Ishikawa (cell line): ENCODE measurements around the gene ZNF366.

Experiments used
- CREB1 ChIP-seq: IDR thresholded peaks from 2 replicates; pipeline ENCODE4 v1.6.1; 2012; ENCODE audit warnings: low read depth
- EP300 ChIP-seq: IDR thresholded peaks from 2 replicates; pipeline ENCODE4 v1.6.1; 2012; ENCODE audit warnings: borderline replicate concordance
- FOXM1 ChIP-seq: IDR thresholded peaks from 2 replicates; pipeline ENCODE4 v1.6.1; 2012; ENCODE audit warnings: low read depth, borderline replicate concordance
- RAD21 ChIP-seq: IDR thresholded peaks from 2 replicates; pipeline ENCODE4 v1.6.1; 2012; ENCODE audit warnings: low read depth
- TCF12 ChIP-seq: IDR thresholded peaks from 2 replicates; pipeline ENCODE4 v1.6.1; 2012; ENCODE audit warnings: low read depth
- TEAD4 ChIP-seq: IDR thresholded peaks from 2 replicates; pipeline ENCODE4 v1.6.1; 2012
- TF ChIP-seq, protein P1 (sequence below): IDR thresholded peaks from 2 replicates; pipeline ENCODE4 v1.6.1; 2012

DNA sequence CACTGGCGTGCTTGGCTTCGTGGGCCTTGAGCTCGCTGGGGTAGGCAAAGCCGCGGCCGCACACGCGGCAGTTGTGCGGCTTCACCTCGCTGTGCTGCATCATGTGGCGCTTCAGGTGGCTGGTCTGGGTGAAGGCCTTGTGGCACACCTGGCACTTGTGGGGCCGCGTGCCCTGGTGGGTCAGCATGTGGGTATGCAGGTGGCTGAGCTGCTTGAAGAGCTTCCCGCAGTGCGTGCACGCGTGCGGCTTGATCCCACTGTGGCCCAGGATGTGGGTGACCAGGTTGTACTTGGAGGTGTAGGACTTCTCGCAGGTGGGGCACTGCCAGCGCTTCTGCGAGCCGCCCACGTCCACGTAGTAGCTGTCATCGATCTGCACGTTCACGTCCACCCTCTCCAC lies 46.8 kb downstream of the ZNF366 start:
- TF ChIP-seq, protein P1, sequence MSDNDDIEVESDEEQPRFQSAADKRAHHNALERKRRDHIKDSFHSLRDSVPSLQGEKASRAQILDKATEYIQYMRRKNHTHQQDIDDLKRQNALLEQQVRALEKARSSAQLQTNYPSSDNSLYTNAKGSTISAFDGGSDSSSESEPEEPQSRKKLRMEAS: no peak
- TF ChIP-seq TEAD4: no peak
- TF ChIP-seq TCF12: no peak
- TF ChIP-seq CREB1: no peak
- no peak for TF ChIP-seq RAD21
- TF ChIP-seq FOXM1: no peak
- TF ChIP-seq EP300: no peak
